SW480 (cell line): ENCODE data around the gene IFITM10.
"Not testable (repeated sequence)": the region's sequence is repeated elsewhere in the genome, so short reads cannot be mapped to it uniquely, and the experiment has no call there.

Experiments used
- DNase-seq: peaks from one replicate; pipeline ENCODE4 v3.0.0-alpha.2; 2016; ENCODE audit warnings: low spot score

Gene IFITM10

DNA sequence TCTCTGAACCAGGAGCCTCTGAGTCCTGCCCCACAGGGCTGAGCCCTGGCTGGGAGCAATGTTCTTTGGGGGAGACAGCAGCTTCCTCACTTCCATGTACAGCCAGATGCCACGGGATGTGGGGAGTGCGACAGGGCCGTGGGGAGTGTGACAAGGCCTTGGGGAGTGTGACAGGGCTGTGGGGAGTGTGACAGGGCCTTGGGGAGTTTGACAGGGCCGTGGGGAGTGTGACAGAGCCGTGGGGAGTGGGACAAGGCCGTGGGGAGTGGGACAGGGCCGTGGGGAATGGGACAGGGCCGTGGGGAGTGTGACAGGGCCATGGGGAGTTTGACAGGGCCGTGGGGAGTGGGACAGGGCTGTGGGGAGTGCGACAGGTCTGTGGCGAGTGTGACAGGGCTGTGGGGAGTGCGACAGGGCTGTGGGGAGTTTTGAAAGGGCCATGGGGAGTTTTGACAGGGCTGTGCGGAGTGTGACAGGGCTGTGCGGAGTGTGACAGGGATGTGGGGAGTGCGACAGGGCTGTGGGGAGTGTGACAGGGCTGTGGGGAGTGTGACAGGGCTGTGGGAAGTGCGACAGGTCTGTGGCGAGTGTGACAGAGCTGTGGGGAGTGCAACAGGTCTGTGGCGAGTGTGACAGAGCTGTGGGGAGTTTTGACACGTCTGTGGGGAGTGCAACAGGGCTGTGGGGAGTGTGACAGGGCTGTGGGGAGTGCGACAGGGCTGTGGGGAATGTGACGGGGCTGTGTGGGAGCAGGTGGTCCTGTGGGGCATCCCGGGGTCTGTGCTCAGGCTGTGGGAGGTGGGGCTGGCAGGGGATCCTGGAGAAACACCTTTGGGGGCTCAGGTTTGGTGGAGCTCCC is 60.0 kb downstream of the IFITM10 start:
- no peak for DNase-seq

DNA sequence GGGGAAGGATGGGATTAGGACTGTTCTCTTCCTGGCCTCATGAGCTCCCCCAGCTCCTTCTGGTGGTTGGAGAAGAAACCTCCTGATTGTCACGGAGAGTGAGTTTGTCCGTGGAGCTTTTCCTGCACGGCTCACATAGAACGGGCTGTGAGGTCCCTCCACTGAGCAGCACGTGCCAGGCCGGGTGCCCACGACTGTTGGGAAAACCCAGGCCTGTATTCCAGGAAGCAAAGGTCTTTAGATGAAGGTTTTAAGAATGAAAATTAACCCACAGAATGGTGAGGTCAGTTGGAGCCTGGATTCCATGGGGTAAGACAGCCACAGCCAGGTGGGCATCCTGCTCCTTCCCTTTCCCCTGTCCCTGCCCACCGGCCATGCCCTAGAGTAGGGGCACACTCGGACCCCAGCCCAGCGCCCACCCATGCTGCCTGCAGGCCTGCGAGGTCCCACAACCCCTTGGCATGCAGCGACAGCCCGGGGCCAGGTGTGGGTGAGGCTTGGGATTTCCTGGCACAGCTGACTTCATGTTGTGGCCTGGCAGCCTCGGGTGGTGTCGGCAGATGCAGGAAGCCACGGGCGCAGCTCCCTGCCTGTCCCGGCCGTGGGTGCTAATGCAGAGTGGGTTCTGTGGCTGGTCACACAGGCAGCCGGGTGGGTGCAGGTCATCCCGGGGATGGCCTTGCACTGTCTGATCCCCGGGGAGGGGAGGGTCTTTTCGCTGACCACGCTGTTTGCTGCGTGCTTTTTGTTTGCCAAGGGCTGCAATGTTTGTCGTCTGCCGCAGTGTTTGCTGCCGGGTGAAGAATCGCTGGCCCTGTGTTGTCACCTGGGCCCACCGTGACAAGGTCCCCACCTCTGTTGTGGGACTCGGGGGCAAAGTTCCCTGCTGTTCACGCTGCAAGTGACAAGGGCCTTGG is 60.9 kb downstream of the IFITM10 start:
- not testable (repeated sequence) for DNase-seq

DNA sequence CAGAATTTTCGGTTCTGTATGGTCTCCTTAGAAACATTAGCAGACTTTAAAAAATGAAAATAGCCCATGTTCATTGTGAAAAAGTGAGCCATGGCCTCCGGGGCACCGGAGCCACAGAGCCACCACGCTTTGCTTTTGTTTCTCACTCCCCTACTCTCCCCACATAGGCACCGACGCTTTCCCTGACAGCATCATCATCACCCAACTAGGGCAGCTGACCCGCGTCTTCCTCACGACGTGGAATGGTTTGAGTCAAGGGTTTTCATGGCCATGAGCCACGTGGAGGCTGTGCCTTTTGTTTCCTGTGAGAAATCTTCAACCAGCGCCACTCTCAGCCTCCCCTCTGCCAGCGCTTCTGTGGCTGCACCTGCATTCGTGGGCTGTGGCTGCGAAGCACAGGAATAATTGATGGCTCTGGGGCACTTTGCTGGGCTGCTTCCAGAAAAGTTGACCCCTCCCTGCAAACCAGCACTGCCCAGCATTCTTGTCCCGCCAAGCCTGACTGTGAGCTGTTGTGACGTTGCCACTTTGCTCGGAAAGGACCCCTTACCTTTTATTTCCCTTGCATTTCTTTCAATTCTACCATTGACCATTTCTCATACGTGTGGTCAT is 62.0 kb downstream of the IFITM10 start:
- not testable (repeated sequence) for DNase-seq

DNA sequence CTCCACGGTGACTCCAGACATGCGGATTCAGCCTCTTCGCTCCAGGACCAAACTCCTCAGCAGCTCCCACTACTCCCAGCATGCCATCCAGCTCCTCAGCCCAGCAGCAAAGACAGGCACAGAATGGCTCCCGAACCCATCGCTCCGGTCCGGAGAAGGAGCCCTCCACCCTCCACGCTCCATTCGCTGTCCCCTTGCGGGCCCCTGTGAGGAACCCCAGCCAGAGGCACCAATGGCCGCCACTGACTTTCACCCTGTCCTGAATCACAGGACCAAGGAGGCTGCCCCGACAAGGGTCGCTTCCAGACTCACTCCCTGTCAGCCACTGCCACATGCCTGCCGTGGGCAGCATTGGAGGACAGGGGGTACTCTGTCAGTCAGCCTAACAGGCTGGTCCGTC is 64.2 kb downstream of the IFITM10 start:
- not testable (repeated sequence) for DNase-seq

DNA sequence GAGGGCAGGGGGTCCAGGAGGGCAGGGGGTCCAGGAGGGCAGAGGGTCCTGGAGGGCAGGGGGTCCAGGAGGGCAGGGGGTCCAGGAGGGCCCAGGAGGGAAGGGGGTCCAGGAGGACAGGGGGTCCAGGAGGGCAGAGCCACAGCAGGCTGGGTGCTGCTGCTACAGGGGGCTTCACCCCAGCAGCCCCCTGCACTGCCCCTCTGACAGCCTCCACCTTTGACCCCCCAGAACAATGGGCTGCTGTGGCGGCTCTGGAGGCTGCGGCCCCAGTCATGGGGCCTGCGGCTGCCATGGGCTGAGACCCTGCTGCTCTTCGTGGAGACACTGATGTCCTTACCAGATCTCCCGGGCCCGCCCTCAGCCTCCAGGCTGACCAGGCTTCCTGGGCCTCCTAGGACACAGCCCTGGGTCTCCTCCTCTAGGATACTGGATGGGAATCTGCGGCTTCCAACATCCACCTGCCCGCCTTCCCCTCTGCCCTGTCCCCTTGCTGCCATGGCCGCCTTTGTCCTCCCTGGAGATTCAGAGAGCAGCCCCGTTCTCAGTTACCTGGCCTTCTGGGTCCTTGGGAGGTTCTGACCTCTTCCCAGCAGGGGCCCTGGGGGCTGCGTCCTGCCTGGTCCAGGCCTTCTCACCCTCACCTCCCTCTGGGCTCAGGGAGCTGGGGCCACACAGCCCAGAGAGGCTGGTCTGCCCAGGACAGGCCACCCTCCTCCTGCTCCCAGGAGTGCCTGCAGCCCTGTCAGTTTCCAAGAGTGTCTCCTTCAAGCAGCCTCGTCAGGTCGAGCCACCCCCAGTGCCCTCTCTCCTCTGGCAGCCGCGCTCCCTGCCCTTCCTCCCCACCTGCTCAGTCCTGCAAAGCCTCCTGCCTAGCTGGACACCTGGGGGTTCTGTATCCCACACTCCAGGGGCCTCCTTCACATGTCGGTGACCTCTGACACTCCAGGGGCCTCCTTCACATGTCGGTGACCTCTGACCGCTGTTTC is 65.2 kb downstream of the IFITM10 start:
- DNase-seq, result not testable (repeated sequence)

DNA sequence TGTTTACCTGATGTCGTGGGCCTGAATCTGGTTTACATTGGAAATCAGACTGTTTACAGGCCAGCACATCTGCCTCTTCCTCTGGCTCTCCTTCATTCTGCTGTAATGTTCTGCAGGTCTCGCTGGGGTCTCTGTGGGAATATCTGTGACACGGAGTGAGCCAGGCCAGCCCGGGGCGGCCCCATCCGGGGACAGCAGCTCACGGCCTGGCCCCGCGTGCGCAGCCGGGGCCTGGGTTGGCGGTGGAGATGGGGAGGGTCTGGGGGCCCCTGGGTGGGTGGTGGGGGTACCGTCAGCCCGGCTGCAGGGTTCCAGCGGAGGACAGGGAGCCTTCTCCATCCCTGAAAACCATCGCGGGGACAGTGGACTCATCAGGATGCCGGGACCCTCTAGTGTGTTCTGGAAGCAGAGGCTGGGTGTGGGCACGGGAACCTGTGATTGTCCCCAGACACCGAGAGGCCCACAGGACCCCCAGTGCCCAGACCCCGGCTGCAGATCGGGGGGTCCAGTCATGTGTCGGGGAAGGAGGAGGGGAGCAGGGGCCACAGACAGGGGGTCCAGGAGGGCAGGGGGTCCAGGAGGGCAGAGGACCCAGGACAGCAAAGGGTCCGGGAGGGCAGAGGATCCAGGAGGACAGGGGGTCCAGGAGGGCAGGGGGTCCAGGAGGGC is 66.4 kb downstream of the IFITM10 start:
- DNase-seq, result not testable (repeated sequence)

DNA sequence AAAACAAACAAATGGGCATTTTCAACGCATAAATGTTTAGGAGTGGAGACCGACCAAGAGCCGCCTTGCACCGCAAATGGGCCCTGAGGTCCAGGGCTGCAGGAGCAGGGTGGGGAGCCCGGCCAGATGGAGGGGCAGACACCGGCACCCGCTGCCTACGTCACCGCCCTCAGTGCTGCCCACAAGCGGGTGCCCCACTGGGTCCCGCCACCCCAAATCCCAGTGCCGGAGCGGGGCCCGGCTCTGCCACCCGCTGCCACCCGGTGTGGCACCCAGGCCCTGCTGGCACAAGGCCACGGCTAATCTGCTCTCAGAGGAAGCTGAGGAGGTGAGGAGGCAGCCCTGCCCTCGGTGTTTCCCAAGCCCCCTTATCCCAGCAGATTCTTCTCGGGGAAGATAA is 67.2 kb downstream of the IFITM10 start:
- not testable (repeated sequence) for DNase-seq
